NCI-H2227 treated with DMSO at 0.1 percent for 48 hours (cell line): ENCODE data around the gene NCAM2.
"Not testable (repeated sequence)": the region's sequence is repeated elsewhere in the genome, so short reads cannot be mapped to it uniquely, and the experiment has no call there.

Source experiments
- DNase-seq: peaks from one replicate; lab custom pipeline; 2025; lab: John Stamatoyannopoulos, UW

NCAM2 gene

DNA sequence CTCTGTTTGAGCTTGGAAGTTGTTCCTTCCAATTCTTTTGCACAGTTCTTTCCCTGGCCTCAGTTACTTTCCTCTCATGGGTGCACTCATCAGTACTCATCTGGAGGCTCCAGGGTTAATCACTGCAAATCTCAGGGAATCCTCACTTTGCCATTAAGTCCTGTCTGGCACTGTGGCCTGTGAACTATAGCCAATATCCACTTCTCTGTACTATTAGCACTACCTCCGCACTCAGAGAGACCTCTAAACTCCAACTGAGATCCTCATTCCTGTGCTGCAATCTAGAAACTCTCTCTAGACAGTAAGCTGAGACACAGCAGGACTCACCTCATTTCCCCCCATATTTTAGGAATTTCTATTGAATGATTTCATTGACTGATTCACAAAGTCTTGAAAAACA lies 311.3 kb downstream of the NCAM2 start:
- DNase-seq: no peak

DNA sequence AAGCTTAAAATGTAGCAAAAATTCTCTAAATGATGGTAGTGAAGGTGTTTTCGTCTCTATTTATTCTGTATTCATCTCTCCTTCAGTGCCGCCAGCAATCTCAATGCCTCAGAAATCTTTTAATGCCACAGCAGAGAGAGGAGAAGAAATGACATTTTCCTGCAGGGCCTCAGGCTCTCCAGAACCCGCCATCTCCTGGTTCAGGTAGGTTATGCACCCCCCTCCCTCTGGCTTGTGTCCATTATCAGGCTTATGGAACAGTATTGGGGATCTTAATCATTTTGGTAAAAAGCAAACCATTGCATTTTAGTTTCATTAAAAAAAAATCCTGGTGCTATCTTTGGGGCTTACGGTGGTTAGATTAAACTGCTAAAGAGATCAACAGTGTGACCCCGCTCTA lies 326.1 kb downstream of the NCAM2 start:
- DNase-seq: no peak

DNA sequence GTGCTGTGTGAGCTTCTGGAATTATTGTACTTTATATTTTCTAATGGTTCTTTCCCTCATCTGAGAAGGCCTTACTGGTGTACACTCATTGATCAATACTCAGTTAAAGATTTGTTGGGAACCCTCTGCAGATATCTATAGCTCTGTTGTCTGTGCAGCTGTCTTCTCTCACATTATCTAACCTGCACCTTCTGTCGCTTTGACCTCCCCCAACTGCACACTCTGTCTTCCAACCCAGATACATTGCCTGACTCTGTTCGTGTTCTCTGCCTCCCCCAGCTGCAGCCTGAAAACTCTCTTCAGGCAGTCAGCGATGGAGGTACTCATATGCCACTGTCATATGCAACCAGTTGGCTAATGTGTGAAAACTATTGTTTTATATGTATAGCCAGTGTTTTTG lies 334.3 kb downstream of the NCAM2 start:
- no peak for DNase-seq

DNA sequence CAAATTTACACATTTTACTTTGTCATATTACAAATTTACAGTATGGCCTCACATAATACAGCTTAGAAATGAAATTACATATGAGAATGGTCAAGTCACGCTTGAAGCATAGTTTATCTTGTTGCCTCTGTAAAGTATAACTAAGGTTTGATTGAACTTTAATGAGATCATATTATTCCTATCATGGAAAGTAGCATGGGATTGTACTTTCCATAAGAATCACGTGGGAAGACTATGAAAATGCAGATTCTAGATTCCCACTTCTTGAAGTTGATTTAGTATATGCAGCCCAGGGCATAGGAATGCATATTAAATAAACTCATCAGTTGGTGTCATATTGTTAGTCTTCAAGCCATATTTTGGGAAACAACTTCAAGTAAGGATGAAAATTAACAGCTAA lies 342.8 kb downstream of the NCAM2 start:
- no peak for DNase-seq

DNA sequence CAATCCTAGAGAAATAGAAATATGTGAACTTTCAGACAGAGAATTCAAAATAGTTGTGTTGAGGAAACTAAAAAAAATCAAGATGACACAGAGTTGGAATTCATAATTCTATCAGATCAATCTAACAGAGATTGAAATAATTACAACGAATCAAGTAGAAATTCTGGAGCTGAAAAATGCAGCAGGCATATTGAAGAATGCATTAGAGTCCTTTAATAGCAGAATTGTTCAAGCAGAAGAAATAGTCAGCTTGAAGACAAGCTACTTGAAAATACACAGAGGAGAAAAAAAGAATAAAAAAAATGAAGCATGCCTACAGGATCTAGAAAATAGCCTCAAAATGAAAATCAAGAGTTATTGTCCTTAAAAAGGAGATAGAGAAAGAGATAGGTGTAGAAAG lies 347.1 kb downstream of the NCAM2 start:
- DNase-seq: no peak

DNA sequence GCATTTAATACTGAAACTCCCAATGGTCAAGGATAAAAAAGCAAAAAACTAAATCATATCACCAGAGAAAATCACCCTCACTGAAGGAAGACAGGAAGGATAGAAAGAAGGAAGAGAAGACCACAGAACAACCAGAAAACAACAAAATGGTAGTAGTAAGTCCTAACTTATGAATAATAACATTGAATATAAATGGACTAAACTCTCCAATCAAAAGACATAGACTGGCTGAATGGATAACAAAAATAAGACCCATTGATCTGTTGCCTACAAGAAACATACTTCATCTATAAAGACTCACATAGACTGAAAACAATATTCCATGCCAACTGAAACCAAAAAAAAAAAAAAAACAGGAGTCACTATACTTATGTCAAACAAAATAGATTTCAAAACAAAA lies 347.7 kb downstream of the NCAM2 start:
- no peak for DNase-seq

DNA sequence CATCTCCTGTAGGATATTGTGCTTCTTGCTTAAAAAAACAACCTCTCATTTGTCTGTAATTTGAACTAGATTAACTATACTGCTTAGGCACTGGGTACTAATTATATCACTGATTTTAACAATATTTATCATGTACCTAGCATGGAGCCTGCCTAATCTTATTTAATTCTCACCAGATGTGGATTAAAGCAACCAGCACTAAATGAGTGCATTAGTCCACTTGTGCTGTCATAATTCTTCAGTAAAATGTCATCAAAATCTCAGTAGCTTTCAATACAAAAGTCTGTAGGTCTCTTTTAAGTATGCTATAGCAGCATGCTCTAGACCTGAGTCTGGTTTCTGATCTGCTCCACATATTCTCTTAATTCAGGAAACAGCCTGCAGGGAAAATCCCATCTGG lies 368.1 kb downstream of the NCAM2 start:
- DNase-seq: no peak

DNA sequence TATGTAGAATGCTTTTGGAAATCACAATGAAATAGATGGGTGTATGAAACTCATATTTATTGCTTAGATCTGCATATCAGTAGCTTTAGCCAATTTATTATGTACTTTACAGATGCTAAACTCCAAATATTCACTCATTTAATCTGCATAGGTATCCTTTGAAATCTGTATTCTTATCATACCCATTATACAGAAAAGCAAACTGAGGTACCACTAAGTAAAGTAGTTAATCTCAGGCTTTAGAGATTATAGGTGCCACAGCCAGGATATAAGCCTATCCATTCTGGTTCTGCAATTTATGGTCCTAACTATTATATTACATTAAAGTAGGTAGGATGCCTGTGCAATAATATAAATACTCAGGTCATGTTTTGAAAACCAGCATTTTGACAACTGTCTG lies 369.4 kb downstream of the NCAM2 start:
- no peak for DNase-seq

DNA sequence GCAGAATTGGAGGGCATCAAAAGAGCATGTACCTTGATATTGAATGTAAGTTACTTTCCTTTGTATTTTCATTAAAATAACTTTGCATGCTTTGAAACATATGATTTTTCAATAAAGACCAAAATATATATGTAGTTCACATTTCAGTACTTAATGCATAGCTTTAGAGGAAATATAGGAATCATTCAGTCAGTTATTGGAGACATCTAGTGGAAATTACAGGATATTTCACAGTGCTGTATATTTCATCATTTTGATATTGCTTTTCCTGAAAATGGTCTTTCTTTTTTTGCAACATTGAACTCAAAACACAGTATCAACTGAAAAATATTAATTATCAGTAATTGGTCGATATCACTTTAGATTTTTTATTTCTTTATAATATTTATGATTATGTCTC lies 375.8 kb downstream of the NCAM2 start:
- DNase-seq: peak; percentile 63

DNA sequence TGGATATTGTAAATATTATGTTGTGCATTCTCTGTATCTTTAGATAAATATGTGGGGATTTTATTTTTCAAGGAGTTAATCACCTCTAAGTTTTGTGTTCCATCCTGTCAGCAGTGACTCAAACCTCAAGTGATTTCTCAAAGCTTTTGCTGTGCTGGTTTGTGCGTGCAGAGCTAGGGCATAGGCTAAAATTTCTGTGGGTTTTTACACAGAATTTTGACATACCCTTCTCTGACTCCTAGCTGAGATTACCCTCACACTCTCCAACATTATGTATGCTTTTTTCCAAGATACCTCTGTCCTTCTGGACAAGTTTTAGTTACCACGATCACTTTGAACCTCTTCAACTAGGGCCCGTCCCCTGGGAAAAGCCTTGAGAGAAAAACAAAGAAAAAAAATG lies 384.9 kb downstream of the NCAM2 start:
- peak; percentile 68 for DNase-seq

DNA sequence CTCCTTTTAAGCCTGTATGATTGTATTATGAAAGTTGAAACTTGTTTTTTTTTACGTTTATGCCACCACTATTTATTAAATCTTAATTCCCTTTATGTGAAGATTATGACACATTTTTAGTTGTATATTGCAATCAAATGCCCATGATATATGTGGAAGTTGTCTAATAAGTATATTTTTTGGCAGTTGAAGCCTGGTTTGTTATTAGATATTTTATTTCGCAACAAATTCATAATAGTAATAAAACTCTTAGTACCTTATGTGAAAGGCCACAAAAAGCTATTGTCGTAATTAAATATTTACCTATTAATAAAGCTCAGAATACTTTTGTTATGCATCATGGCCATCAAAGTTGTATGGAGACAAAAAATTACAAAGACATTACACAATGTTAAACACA lies 386.8 kb downstream of the NCAM2 start:
- no peak for DNase-seq

DNA sequence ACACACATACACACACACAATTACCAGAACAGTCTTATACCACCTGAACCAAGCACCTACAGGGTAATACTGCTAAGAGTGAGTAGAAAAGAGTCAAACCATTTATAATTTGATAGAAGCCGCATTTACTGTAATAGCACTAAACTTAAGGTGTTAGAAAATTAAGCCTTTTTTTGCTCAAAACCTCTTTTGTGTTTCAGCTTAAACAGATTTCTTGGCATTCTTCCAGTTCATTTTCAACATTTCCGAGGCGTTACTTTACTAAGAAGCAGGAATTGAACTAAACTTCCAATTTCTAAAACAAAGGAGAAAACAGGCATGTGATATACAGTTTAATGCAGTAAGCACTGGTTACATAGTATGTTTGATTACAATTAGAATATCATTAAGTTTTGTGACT lies 387.2 kb downstream of the NCAM2 start:
- DNase-seq: peak; percentile 91

DNA sequence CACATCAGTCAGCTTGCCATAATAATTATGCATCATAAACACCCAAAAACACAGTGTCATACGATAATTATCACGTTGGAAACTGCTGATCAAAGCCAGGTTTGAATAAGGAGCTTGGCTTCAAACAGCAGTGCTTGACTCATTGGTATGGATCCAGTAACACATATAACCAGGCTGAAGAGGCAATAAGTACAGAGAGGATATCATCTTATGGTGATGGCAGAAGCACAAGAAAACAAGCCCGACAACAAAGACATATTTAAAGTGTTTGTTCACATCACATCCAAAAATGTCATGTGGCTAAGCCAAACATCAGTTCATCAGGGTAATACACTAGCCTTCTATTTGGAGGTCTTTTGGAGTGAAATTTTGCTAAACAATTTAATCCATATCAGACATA lies 389.7 kb downstream of the NCAM2 start:
- peak; percentile 73 for DNase-seq

DNA sequence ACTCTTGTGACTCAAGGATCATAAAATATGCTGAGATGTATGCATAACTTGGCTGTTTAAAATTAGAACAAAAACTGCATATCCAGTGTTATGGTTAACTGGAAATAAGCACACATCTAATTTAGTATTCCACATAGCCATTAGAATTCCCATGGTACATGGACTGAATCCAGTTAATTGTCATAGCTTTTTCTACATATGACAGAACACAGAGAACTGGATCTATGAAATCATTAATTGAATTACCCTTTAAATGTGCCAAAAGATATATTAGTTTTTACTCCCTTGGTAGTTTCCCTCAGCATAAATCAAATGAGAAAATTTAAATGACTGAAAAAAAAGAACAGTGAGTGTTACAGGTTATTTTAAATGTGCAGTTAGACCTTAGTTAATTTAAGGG lies 395.9 kb downstream of the NCAM2 start:
- no peak for DNase-seq

DNA sequence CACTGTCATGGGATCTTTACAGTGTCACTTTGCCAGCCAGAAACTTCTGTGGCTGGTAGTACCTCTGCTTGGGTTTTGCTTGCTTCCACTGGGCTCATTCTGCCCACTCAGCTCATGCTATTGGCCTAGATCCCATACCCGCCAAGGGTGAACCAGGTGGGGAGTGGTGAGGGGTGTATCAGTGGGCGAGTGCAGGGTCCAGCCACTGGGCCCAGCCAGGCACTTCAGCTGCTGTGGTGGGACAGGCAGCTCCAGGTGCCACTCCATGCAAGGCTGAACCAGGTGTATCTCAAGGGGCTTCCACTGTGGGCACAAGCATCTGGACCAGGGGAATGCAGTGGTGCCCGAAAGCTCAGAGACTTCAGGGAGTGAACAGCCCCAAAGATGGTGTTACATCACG lies 398.2 kb downstream of the NCAM2 start:
- DNase-seq: no peak

DNA sequence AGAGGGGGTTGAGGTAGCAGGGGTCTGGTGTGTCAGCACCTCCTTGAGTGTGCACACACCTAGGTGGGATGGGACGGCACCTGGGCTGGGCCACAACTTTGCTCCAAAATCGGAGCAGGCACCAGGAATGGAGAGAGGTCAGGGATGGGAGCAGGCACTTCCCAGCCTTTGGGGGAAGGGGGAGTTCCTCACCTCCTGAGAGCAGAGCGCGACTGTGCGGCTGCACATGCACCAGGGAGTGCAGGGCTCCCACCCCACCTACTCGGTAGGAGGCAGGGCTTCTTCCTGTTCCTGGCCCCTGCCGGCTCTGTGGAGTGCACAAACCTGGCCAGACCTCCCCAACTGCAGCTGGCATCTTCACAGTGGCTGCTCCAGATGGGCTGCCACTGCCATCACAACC lies 399.3 kb downstream of the NCAM2 start:
- no peak for DNase-seq

DNA sequence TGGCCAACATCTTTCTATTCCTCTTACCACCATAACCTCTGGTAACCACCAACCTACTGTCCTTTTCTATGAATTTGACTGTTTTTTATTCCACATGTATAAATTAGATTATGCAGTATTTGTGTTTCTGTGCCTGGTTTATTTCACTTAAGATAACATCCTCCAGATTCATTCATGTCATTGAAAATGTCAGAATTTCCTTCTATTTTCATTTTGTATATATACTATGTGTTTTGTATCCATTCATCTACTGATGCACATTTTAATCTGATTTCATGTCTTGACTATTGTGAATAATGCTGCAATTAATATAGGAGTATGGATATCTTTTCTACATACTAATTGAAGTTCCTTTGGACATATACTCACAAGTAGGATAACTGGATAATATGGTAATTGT lies 403.2 kb downstream of the NCAM2 start:
- DNase-seq: no peak

DNA sequence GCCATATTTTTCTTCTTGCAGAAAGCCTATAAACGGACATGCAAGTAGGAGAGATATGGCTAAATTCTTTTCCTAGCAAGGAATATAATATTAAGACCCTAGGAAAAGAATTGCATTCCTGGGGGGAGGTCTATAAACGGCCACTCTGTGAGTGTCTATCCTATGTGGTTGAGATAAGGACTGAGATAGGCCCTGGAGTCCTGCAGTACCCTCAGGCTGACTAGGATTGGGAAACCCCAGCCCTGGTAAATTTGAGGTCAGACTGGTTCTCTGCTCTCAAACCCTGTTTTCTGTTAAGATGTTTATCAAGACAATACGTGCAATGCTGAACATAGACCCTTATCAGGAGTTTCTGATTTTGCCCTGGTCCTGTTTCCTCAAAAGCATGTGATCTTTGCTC lies 404.0 kb downstream of the NCAM2 start:
- DNase-seq: not testable (repeated sequence)

DNA sequence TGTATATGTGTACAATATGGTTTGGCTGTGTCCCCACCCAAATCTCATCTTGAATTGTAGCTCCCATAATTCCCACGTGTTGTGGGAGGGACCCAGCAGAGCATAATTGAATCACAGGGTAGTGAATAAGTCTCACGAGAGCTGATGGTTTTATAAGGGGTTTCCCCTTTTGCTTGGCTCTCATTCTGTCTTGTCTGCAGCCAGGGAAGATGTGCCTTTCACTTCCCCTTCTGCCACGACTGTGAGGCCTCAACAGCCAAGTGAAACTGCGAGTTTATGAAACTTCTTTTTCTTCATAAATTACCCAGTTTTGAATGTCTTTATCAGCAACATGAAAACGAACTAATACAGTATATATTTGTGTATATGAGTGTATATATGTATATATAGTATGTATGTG lies 406.1 kb downstream of the NCAM2 start:
- not testable (repeated sequence) for DNase-seq

DNA sequence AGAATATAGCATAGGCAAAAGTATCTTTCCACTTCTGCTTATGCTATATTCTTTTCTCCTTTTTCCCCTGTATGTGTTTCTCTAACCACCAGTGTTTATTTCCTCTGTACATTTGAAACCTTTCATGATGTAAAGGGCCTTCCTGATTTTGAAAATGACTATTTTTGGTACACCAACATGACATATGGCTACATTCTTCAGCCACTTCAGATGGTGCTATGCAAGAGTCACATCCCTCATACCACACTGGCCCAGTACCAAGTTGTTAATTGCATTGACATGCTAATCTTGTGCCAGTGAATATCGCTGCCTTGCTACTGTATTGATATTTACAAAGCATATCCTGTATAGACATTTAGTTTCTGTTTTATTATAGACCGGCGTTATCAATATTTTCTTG lies 408.7 kb downstream of the NCAM2 start:
- DNase-seq: no peak

DNA sequence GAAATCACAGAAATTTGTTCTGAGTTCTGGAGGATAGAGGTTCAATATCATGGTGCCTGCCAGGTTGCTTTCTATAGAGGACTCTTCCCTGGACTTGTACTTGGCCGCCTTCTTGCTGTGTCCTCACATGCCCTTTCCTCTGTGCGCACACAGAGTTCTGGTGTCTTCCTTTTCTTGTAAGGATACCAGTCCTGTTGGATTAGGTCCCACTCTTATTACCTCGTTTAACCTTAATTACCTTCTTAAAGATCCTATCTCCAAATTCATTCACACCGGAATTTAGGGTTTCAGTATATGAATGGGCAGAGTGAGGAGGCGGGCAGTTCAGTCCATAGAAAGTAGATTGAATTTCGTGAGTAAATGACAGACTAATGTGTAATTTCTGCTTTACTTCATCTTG lies 413.9 kb downstream of the NCAM2 start:
- peak; percentile 95 for DNase-seq

DNA sequence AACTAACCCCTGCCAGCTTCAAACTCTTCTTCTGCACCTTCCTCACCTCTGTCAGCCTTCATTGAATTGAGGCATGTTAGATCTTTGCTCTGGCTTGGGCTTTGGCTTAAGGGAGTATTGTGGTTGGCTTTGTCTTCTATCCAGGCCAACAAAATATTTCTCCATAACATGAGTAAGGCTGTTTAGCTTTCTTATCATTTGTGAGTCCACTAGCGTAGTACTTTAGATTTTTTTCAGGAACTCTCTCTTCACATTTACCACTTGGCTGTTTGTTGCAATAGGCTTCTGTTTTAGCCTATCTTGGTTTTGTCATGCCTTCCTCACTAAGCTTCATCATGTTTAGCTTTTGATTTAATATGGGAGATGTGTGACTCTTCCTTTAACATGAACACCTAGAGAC lies 417.5 kb downstream of the NCAM2 start:
- DNase-seq: no peak

DNA sequence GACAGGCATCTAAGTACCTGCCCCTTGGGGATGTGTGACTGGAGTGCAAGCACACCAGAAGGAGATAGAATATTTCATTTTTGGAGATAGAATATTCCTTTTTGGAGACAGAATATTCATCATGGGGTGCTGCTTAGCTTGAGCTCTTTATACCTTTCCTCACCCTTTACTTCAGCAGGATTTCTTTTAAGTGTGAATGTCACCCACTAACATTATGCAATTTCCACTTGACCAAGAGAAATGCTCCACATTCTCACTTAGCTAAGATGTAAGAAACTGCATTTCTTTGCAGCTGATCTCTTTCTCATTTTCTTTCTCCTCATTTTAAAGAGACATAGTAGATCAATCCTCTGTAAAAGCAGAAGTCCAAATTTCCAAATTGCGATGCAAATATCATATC lies 436.7 kb downstream of the NCAM2 start:
- DNase-seq: no peak

DNA sequence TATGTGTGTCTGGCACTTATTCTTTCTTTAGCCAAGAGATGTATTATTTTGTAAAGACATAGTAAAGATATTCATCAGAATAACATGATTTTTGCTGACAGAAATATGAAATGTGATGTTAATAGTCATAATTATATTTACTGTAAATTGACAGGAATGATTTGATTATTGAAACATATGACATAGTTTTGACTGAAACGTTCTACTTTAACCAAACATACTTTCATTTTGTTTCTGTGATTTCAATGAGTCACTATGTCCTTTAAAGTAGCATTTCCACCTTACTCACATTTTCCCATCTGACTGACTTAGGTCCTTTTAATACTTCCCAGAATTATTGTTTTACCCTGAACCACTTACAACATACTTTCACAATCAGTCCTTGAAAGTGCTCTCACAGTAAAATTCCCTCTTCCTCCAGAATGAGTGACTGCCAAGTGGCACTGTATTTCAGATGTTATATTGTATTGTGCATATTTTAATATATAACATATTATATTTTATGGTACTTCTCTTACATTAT lies 437.9 kb downstream of the NCAM2 start:
- DNase-seq: no peak

DNA sequence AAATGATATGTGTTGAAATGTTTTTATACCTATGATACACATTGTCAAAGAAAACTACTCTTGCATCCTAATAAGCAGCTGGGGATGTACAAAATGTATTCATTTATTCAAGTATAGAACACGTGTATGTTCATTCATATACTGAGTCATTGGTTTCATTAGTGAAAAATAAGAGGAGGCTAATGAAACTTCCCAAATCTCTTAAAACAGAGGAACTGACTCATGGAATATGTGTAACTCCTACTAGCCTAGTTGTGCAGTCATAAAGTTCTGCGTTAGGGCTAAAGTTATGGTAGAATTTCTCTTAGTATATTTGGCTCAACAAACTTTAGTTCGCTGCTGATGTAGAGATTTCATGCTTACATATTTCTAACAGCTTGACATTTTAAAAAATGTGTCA lies 441.6 kb downstream of the NCAM2 start:
- no peak for DNase-seq
